A673 (cell line): ENCODE measurements around the gene ISYNA1.

Experiments used
- CTCF ChIP-seq: fragments of 300-800, 200-600 bp; sonication (generic); conservative IDR thresholded peaks from 2 replicates; pipeline ENCODE4 v1.5.1; 2017; ENCODE audit warnings: low read depth, mild to moderate bottlenecking, antibody characterized with exemption, low read length, moderate library complexity, mixed read lengths
- EZH2 ChIP-seq: fragments of 200-600 bp; sonication (generic); IDR thresholded peaks from 2 replicates; pipeline ENCODE4 v1.6.1; 2017; ENCODE audit warnings: borderline replicate concordance, low read depth, mild to moderate bottlenecking, mixed read lengths, antibody characterized with exemption, low read length; ENCODE audit not compliant: poor library complexity, severe bottlenecking

- no peak for TF ChIP-seq CTCF
- no peak for TF ChIP-seq EZH2
Observed at GRCh38 chr19:18475762-18476331, 37.9 kb upstream of the ISYNA1 start.
